ENCODE results near the gene GPD2.
"Not testable (repeated sequence)": the region's sequence is repeated elsewhere in the genome, so short reads cannot be mapped to it uniquely, and the experiment has no call there.

Gene GPD2

GRCh38 chr2:156589381-156590079 lies 153.4 kb downstream of the GPD2 start:
- DNase-seq (ENCODE audit: low read depth in 2 of 2), result no peak

- no peak for DNase-seq (ENCODE audit: low read depth in 2 of 2)
Observed at GRCh38 chr2:156590085-156590739, 154.0 kb downstream of the GPD2 start.

DNA sequence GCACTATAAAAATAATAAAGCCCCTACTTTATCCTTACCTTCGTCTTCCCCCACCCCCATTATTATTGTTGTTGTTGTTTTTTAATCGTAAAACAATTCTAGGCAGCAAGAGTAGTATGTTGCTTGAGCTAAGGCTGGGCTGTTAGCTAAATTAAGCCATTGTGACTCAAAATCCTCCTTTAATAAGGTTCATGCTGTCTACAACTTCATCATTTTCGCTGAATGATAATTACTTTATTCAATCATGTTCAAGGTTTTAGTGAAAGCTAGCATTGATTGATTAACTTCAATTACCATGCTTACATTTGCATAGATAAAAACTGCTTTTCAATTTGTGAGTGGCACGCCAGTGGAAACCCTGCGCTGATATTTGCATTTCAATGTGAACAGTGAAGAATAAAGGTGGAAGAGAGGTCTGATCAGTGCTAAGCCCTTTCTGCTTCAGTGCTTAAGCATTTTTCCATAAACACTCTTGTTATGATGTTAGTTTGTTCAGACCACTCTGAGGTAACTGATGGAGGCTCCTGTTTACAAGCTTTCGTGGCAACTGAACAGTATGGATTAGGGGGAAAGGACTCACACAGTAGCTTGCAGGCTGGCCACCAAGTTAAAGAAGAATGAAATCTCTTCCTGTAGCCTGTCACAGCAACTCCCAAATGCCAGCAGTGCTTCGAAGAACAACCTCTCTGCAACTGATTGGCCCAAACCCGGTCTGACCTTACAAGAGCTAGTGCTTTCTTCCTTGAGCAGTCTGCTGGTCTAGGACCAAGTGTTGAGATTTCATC lies 156.8 kb downstream of the GPD2 start:
- DNase-seq (ENCODE audit: low read depth in 2 of 2), result no peak

- DNase-seq (ENCODE audit: low read depth in 2 of 2), result no peak
Observed at GRCh38 chr2:156593594-156593921, 157.4 kb downstream of the GPD2 start.

DNA sequence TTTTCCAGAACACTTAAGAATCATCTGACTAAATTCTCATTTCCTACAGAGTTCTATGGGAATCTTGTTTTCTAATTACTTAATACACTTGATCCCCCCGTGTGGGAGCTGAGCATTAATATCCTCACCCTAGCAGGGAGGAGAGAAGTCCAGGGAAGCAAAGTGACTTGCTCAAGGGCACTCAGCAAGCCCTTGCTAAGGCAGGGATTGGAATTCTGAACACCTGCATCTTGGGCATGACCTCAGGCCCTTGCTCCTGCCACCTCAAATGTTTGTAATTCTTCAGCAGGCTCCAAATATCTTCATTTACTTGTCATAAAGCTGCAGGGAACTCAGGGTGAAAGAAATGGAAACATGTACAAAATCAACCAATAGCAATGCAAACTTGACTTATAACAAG lies 162.4 kb downstream of the GPD2 start:
- no peak for DNase-seq (ENCODE audit: low read depth in 2 of 2)

DNA sequence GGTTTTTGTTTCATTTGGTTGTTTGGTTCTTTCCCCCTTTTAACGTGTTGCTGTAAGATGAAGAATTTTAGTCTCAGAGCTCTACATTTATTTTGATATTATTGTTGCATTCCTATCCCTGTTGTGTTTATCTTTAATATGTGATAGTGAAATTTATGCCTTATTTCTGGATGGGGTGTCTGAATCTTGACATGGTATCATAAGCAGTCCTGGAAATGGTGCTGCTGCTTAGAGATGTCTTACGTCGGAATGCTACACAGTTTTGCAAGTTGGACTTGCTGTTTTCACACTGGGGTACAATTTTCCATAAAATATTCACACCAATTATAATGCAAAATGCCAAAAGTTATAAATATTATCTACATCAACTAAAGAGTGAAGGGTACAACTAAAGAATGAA lies 164.0 kb downstream of the GPD2 start:
- no peak for DNase-seq (ENCODE audit: low read depth in 2 of 2)

GRCh38 chr2:156601855-156602551 lies 165.8 kb downstream of the GPD2 start:
- no peak for DNase-seq (ENCODE audit: low read depth in 2 of 2)

DNA sequence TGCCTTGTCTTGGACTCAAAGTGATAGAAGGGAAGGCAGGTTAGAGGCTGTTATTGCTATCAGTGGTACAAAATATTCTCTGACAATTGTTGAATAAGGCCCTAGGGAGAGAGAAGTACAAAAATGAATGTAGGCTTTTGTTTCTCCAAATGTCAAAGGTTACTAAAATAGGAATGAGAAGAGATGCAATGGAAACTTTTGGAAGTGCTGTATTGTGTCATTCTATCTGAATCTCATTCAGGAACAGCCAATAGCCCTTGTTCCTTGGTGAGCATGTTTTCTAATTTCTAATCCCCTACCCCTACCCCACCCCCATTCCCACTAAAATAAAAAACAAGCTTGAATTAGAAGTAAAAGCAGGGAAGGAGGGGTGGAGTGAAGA lies 166.4 kb downstream of the GPD2 start:
- no peak for DNase-seq (ENCODE audit: low read depth in 2 of 2)

DNA sequence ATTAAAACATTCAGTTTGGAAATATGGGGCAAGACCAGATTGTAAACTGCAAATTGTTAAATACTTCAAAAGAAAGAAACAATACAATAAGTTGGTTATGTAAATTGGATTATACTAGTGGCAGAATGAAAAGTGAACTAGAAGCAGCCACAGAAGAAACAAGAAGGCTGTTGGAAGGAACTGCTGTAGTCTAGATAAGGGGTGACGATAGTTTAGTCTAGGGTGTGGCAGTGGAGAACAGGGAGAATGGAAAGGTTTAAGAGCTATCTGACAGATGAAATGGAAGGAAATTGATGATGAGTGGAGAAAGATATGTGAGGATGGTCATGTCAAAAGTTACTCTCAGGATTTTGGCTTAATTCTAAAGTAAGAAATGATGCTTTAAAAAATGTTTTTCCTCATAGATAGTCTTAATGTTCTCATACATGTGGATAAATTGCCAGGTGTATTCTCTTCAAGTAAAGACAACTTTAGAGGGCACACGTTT lies 179.7 kb downstream of the GPD2 start:
- no peak for DNase-seq (ENCODE audit: low read depth in 2 of 2)

- DNase-seq (ENCODE audit: low read depth in 2 of 2), result not testable (repeated sequence)
Observed at GRCh38 chr2:156618071-156618470, 181.9 kb downstream of the GPD2 start.

DNA sequence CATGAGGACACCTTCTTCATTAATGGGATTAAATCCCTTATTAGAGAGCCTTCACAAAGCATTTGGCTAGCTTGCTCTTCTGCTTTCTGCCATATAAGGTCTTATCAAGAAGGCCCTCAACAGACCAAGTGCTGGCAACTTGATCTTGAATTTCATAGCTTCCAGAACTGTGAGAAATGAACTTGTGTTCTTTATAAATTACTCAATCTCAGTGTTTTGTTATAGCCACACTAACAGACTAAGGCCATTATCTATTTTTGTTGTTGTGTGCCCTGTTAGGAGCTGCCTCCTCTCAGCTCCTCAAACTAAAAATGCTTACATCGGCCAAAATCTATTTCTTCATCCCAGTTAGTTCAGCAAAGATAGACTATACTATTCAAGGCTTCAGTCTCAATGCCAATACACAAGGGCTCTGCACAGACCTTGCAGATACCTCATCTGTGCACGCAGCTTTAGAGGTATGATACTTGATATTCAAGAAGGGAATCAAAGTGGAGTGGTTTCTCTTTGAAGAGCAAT lies 182.9 kb downstream of the GPD2 start:
- no peak for DNase-seq (ENCODE audit: low read depth in 2 of 2)

- no peak for DNase-seq (ENCODE audit: low read depth in 2 of 2)
Observed at GRCh38 chr2:156622491-156622890, 186.3 kb downstream of the GPD2 start.

GRCh38 chr2:156625360-156626170 lies 189.4 kb downstream of the GPD2 start:
- DNase-seq (ENCODE audit: low read depth in 2 of 2), result no peak

GRCh38 chr2:156626931-156627330 lies 190.8 kb downstream of the GPD2 start:
- DNase-seq (ENCODE audit: low read depth in 2 of 2), result no peak

- DNase-seq (ENCODE audit: low read depth in 2 of 2), result no peak
Observed at GRCh38 chr2:156630579-156631337, 194.6 kb downstream of the GPD2 start.

GRCh38 chr2:156635646-156636045 lies 199.5 kb downstream of the GPD2 start:
- DNase-seq (ENCODE audit: low read depth in 2 of 2), result no peak
